Colonic mucosa (tissue), 4 donors: ENCODE data around the gene RHBDL2. TPM values are rescaled to one million over a fixed set of nuclear protein-coding genes. Genes with fewer than 3 reads are reported as not detected.
"Not testable (repeated sequence)": the region's sequence is repeated elsewhere in the genome, so short reads cannot be mapped to it uniquely, and the experiment has no call there.

ENCODE experiments used
- DNase-seq: peaks from one replicate; pipeline ENCODE4 v3.0.0-alpha.2; 2020
- H3K27ac ChIP-seq: fragments of 200-600 bp; one replicate; pipeline ENCODE4 v1.8.0; 2021
- H3K27me3 ChIP-seq: fragments of 200-600 bp; one replicate; pipeline ENCODE4 v1.8.0; 2021
- H3K36me3 ChIP-seq: fragments of 200-600 bp; one replicate; pipeline ENCODE4 v1.8.0; 2021
- H3K4me1 ChIP-seq: fragments of 200-600 bp; one replicate; pipeline ENCODE4 v1.8.0; 2021; ENCODE audit warnings: mild to moderate bottlenecking
- H3K4me3 ChIP-seq: fragments of 200-600 bp; one replicate; pipeline ENCODE4 v1.8.0; 2021
- H3K9ac ChIP-seq, 2 donors: one replicate each; pipeline ENCODE4 v1.7.0; 2013; ENCODE audit warnings: control low read depth in 2 of 2, low read depth in 2 of 2, low read length in 2 of 2
- H3K9me3 ChIP-seq: fragments of 200-600 bp; one replicate; pipeline ENCODE4 v1.8.0; 2021
- intact Hi-C: fragments of 100-400 bp; cut with DNase I; formaldehyde crosslinking; loops from one replicate; pipeline ENCODE4 v1.14.1; 2022
- total RNA-seq, 2 donors: library from RNA; stranded (reverse); fragmentation: NEBNext Ultra II Directional in 1 of 2; extraction: Animal tissue kit (Norgen Biotek cat#: 25700) in 1 of 2; gene quantifications; one replicate each; pipeline ENCODE4 v1.2.1, GENCODE V29; 2021
- TF ChIP-seq, protein P1 (sequence below): fragments of 200-600 bp; IDR thresholded peaks from one replicate; pipeline ENCODE4 v1.8.0; 2022; ENCODE audit warnings: antibody characterized with exemption, mild to moderate bottlenecking
- donor health status: healthy.
- donor health status: DM: no; HTN: no; CAD: no.
- donor health status: DM: no; HTN: no; CAD: no.

Gene RHBDL2, protein sequence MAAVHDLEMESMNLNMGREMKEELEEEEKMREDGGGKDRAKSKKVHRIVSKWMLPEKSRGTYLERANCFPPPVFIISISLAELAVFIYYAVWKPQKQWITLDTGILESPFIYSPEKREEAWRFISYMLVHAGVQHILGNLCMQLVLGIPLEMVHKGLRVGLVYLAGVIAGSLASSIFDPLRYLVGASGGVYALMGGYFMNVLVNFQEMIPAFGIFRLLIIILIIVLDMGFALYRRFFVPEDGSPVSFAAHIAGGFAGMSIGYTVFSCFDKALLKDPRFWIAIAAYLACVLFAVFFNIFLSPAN
- total RNA-seq: 10 to 100 TPM; 42.5 to 46.7 TPM

DNA sequence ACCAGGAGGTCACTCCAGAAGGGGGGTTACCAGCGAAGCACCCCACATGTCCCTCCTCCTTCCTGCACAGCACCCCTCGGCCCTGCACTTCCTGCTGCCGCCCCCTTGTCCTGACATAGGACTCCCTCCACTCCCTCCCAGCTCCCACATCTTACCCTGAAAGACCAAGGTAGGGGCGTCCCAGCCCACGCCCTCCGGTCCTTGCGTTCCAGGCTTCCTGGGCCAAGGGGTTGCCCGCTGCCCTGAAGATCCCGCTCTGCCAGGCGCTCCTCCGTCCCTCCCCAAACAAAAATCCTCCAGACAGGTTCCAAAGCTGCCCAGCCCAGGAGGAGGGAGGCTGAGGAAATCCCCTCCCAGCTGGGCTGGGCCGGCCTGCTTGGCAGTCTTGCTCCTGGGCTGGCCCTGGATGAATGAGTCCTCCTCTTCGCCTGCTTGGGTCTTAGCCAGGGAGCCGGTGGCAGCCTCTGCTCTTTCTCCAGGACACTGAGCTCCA is at the start of gene RHBDL2:
Gene RHBDL2 (minus strand): TSS at position 304 of the 493 bp plus-strand sequence. CDS start 22,618 bp downstream, outside the sequence.
- no peaks in the 10 kb centered on the region for H3K36me3 ChIP-seq
- intact Hi-C loops: no loop called here
- DNase-seq: peak; percentile 91
- no peaks in the 10 kb centered on the region for H3K4me1 ChIP-seq
- peak within 1 kb of the TSS; percentile 80 for H3K27ac ChIP-seq
- no peaks in the 10 kb centered on the region for H3K9me3 ChIP-seq
- TF ChIP-seq, protein P1, sequence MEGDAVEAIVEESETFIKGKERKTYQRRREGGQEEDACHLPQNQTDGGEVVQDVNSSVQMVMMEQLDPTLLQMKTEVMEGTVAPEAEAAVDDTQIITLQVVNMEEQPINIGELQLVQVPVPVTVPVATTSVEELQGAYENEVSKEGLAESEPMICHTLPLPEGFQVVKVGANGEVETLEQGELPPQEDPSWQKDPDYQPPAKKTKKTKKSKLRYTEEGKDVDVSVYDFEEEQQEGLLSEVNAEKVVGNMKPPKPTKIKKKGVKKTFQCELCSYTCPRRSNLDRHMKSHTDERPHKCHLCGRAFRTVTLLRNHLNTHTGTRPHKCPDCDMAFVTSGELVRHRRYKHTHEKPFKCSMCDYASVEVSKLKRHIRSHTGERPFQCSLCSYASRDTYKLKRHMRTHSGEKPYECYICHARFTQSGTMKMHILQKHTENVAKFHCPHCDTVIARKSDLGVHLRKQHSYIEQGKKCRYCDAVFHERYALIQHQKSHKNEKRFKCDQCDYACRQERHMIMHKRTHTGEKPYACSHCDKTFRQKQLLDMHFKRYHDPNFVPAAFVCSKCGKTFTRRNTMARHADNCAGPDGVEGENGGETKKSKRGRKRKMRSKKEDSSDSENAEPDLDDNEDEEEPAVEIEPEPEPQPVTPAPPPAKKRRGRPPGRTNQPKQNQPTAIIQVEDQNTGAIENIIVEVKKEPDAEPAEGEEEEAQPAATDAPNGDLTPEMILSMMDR: no peak
- H3K4me3 ChIP-seq: peak within 1 kb of the TSS; percentile 47
- peak within 1 kb of the TSS; percentile 68 to 89 for H3K9ac ChIP-seq
- H3K27me3 ChIP-seq: no peaks in the 10 kb centered on the region

DNA sequence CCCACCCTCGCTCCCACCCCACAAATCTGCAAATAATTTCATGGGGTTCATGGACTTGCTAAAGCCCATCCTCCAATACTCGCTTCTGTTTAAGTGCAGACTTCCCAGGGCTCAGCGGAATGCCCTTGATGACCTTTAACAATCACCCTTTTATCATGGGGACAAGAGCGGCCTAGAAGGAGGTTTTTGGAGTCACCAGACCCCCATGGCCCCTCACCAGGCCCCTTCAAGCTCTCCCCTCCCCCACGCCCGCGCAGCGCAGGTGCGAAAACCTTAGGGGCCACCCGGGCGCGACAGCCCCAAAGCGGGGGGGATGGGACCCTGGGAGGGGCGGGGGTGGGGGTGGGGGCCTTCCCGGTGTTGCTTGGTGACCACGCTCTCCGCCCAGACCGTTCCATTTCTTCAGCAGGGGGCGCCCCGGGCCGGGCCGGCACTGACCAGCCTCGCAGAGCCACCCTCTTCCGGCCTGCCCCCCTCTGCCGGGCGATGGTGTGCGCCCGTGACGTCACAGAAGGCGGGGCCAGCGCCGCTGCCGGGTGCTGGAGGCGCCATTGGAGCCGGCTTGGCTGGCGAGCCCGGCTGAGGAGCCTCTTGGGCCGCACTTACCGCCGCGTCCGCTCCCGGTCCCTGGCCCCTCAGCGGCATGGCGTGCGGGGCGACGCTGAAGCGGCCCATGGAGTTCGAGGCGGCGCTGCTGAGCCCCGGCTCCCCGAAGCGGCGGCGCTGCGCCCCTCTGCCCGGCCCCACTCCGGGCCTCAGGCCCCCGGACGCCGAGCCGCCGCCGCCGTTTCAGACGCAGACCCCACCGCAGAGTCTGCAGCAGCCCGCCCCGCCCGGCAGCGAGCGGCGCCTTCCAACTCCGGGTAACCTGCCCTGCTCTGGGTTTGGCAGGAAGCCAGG is 49.4 kb upstream of the RHBDL2 start, which contains the start of gene AKIRIN1:
Gene AKIRIN1 (plus strand): TSS at position 539 of the 900 bp plus-strand sequence. CDS start 105 bp downstream, at position 644.
- DNase-seq: peak; percentile 99
- intact Hi-C loops: loop anchor here (10.0 kb wide), 1 partner anchor 116 kb away; the partner anchor contains the start of gene MYCBP
- Histone ChIP-seq H3K9me3 (no peaks in the 10 kb centered on the region), H3K9ac (peak within 1 kb of the TSS; percentile 64 to 97), H3K36me3 (no peaks in the 10 kb centered on the region), H3K4me3 (peak within 1 kb of the TSS; percentile 97), H3K4me1 (no peaks in the 10 kb centered on the region), H3K27ac (peak within 1 kb of the TSS; percentile 94), H3K27me3 (no peaks in the 10 kb centered on the region)
- TF ChIP-seq, protein P1: no peak

DNA sequence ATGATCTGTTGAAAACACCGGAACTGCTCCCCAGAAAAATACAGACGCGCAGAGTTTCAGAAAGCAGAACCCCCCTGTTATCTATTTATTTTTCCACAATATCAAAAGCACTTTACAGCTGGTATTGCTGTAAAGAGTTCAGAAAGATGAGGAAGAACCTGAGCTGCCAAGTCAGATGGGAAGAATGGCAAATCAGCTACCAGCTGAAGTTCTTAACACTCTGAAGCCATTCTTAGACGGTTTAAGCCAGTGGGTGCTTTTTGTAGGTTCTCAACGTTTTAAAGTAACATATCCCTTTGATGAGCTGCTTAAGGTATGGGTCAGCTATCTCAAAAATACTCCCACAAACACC is 48.7 kb upstream of the RHBDL2 start:
- peak; percentile 27 for DNase-seq
- no peaks in the 10 kb centered on the region for H3K27me3 ChIP-seq
- H3K4me3 ChIP-seq: peak overlapping the region; percentile 97
- no peaks in the 10 kb centered on the region for H3K36me3 ChIP-seq
- peak overlapping the region; percentile 60 to 78 for H3K9ac ChIP-seq
- TF ChIP-seq, protein P1: no peak
- no peaks in the 10 kb centered on the region for H3K9me3 ChIP-seq
- no peaks in the 10 kb centered on the region for H3K4me1 ChIP-seq
- H3K27ac ChIP-seq: peak overlapping the region; percentile 94
- intact Hi-C loops: loop anchor here (10.0 kb wide), 1 partner anchor 116 kb away; the partner anchor contains the start of gene MYCBP

DNA sequence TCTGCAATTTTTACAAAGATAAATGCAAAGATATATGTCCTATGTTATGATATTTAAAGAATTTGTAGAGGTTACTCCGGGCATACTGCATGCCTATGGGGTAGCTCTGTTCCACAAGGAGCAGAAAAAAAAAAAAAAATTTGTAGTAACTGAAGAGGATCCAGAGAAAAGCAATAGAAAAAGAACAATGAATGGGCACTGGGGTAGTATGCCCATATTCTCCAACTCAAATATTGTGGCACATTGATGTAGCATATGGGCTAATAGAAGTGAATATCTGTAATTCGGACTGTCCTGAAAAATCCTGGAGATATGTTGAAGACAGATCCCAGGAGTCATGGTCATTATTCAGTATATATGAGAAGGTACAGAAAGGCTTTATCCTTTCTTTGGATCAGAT is 48.3 kb upstream of the RHBDL2 start:
- Histone ChIP-seq H3K36me3 (no peaks in the 10 kb centered on the region), H3K27me3 (no peaks in the 10 kb centered on the region), H3K9me3 (no peaks in the 10 kb centered on the region), H3K4me1 (no peaks in the 10 kb centered on the region), H3K27ac (no peak overlapping the region), H3K4me3 (no peak overlapping the region), H3K9ac (no peak overlapping the region)
- TF ChIP-seq, protein P1: no peak
- no peak for DNase-seq
- intact Hi-C loops: loop anchor here (10.0 kb wide), 1 partner anchor 115 kb away; the partner anchor contains the start of gene MYCBP

DNA sequence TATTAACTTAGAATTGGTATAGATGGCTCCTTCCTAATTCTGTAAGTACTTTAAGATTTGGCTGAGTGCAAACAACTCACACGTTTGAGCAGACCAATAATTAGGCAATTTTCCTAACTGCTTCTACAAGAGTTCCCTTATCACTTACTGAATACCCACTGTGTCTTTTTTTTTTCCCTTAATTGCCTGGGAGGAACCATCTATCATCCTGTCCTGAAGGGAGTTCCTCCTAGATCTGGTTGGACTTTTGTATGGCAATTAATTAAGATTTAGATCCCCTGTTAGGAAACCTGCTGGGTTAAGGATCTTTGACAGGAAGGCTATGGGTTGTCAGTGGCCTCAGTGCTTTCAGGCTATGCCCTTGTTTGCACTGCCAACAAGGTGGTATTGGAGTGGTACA is 37.8 kb upstream of the RHBDL2 start:
- H3K27ac ChIP-seq, H3K9me3 ChIP-seq, H3K27me3 ChIP-seq, H3K9ac ChIP-seq, intact Hi-C loops, H3K4me1 ChIP-seq, H3K4me3 ChIP-seq, H3K36me3 ChIP-seq, DNase-seq: not testable (repeated sequence)

DNA sequence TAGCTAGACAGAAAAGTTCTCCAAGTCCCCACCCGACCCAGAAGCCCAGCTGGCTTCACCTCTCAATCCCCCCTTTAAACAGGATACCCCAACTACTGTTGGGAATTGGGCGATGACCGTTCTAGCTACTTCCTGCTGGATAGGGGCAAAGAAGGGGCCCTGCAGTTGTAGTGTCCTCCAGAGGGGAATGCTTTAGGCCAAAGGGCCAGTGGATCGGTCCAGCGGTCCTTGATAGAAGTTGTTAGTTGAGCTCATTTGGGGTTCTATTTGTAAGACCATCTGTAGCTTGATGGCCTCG is 36.6 kb upstream of the RHBDL2 start:
- H3K36me3 ChIP-seq, H3K9me3 ChIP-seq, DNase-seq, H3K9ac ChIP-seq, H3K4me1 ChIP-seq, intact Hi-C loops, H3K27ac ChIP-seq, H3K4me3 ChIP-seq, H3K27me3 ChIP-seq: not testable (repeated sequence)

DNA sequence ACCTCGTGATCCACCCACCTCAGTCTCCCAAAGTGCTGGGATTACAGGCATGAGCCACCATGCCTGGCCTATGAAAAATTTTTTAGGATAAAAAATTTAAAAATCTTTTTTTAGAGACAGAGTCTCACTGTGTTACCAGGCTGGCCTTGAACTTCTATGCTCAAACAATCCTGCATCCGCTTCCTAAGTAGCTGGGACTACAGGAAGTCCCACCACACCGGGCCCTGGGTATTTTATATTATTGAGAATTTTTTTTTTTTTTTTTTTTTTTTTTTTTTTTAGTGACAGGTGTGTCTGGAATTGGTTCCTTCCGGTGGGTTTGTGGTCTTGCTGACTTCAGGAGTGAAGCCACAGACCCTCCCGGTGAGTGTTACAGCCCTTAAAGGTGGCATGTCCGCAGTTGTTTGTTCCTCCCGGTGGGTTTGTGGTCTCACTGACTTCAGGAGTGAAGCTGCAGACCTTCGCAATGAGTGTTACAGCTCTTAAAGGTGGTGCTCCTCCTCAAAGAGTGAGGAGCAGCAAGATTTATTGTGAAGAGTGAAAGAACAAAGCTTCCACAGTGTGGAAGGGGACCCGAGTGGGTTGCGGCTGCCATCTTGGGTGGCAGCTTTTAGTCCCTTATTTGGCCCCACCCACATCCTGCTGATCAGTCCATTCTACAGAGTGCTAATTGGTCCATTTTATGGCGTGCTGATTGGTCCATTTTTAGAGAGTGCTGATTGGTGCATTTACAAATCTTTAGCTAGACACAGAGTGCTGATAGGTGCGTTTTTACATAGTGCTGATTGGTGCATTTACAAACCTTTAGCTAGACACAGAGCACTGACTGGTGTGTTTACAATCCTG is 36.0 kb upstream of the RHBDL2 start:
- H3K27ac ChIP-seq, H3K27me3 ChIP-seq, H3K9ac ChIP-seq, intact Hi-C loops, H3K4me3 ChIP-seq, H3K36me3 ChIP-seq, H3K9me3 ChIP-seq, H3K4me1 ChIP-seq: not testable (repeated sequence)
- peak; percentile 28 for DNase-seq
